ENCODE results near the gene TSBP1. TPM values are rescaled to one million over a fixed set of nuclear protein-coding genes. Genes with fewer than 3 reads are reported as not detected.

Gene TSBP1
- total and polyA plus RNA-seq, 9 of the 15 experiments (the other 6 are each of a cell fraction or from before 2014, with no cell fraction given) = not detected

DNA sequence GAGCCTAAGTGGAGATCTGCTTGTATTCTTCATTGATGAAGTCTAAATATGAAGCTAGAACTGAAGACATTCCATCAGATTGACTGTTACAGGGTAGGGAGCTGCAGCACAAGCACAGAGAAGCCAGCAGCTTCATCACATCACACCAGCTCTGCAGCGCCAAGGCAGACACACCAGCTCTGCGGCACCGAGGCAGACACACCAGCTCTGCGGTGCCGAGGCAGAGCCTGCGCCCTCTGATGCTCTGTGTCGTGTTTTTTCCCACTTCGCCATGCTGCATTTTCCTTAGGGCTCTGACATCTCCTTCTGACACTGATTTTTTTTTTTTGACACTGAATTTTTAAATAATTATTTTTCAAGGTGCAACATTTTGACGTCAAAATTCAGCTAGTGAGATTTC, 34.5 kb upstream of the TSBP1 start (continued):
- no peak for TF ChIP-seq ZNF830 (CRISPR knock-in tag; IDR thresholded peaks at IDR 0.05)

DNA sequence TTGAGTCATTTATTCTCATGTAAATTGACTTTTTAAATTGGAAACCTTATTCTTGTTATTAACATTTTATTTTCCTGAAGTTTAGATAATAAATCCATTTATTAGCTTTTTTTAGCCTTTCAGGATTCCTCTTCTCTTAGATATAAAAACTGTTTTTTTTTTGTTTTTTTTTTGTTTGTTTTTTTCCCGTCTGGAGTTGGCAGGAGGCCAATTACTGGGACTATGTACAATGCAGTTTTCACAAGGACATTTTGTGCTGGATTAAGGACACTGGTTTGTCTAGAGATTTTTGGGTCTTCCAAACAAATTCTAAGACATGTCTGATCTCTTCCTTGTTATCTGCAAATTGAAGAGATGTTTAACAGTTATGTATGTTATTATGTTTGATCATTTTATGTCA, 34.0 kb upstream of the TSBP1 start:
- ATAC-seq = no peak
- H3K9me3 ChIP-seq (replicated peaks; ENCODE audit: control insufficient read depth, insufficient read depth, low read depth, low read length) = no peaks in the 10 kb centered on the region
- in situ Hi-C loops (cut with MboI) = no loop called here
- H3K9ac ChIP-seq (ENCODE audit: insufficient read depth in 1 of 2, low read depth in 2 of 2, low read length in 2 of 2) = no peak overlapping the region
- intact Hi-C loops (cut with micrococcal nuclease) = no loop called here
- no peak for TF ChIP-seq CREM (IDR thresholded peaks at IDR 0.05; ENCODE audit: low read depth)
- no peak for TF ChIP-seq ZNF224 (CRISPR knock-in tag; IDR thresholded peaks at IDR 0.05)
- peak; percentile 73; the same call in 1 of the 2 replicates for TF ChIP-seq NFIX (CRISPR knock-in tag; IDR thresholded peaks at IDR 0.05; ENCODE audit: low read depth)
- peak; percentile 92 for TF ChIP-seq NFIC (IDR thresholded peaks at IDR 0.05)
- TF ChIP-seq KDM1A (IDR thresholded peaks at IDR 0.05) = no peak
- no peaks in the 10 kb centered on the region for H3K36me3 ChIP-seq (ENCODE audit: control insufficient read depth, insufficient read depth, low read length)
- H2AFZ ChIP-seq (ENCODE audit: low read depth, low read length) = no peak overlapping the region
- H3K27me3 ChIP-seq (ENCODE audit: control insufficient read depth in 2 of 2, insufficient read depth in 2 of 2, low read length in 2 of 2) = peaks cover 3 to 24% of the 10 kb centered on the region in 2 experiments; a peak in 4 of 5 replicates
- ChIA-PET POLR2A (interaction anchor here (0.6 kb wide), 1 partner anchor 463 kb away, joined by 7 read pairs; no protein-coding TSS in a partner anchor), CTCF (ENCODE audit: low intra/inter-chr PET ratio) (no interaction called here)
- no peaks in the 10 kb centered on the region for H3K9me1 ChIP-seq (ENCODE audit: control insufficient read depth, insufficient read depth, low read length)
- H3K4me2 ChIP-seq (ENCODE audit: insufficient read depth, low read length) = no peak overlapping the region
- H4K20me1 ChIP-seq (replicated peaks; ENCODE audit: control insufficient read depth, insufficient read depth, low read length) = no peaks in the 10 kb centered on the region
- H3K4me3 ChIP-seq = no peak overlapping the region
- WGBS (ENCODE audit: insufficient coverage, low coverage, missing lambda C conversion rate) = 0% methylated on average over 1 of the region's 1 CpG
- FAIRE-seq = no peak
- no peak overlapping the region for H3K27ac ChIP-seq (ENCODE audit: extremely low read depth, low read depth, low read length)
- no peaks in the 10 kb centered on the region for H3K4me1 ChIP-seq (replicated peaks in 1 of 2; ENCODE audit: control insufficient read depth in 2 of 2, insufficient read depth in 2 of 2, low read length in 2 of 2)
- no TSS peak for BruUV-seq (replicated peaks)
- no peak for DNase-seq (ENCODE audit: extremely low read depth in 1 of 4, low spot score in 3 of 4)
- H3K79me2 ChIP-seq (ENCODE audit: control insufficient read depth, insufficient read depth, low read length) = no peaks in the 10 kb centered on the region

Measured in K562 (cell line).